SK-N-DZ (cell line): ENCODE data around the gene ZBTB9.
"Not testable (repeated sequence)": the region's sequence is repeated elsewhere in the genome, so short reads cannot be mapped to it uniquely, and the experiment has no call there.

Source experiments
- DNase-seq: peaks from one replicate; pipeline ENCODE4 v3.0.0-alpha.2; 2015; ENCODE audit warnings: low spot score
- small RNA-seq, 2 experiments: library from RNA; depleted of rRNA; stranded (forward); fragments of <200 nt; gene quantifications; one replicate each; pipeline ENCODE3, GENCODE V24; 2014

Gene ZBTB9

DNA sequence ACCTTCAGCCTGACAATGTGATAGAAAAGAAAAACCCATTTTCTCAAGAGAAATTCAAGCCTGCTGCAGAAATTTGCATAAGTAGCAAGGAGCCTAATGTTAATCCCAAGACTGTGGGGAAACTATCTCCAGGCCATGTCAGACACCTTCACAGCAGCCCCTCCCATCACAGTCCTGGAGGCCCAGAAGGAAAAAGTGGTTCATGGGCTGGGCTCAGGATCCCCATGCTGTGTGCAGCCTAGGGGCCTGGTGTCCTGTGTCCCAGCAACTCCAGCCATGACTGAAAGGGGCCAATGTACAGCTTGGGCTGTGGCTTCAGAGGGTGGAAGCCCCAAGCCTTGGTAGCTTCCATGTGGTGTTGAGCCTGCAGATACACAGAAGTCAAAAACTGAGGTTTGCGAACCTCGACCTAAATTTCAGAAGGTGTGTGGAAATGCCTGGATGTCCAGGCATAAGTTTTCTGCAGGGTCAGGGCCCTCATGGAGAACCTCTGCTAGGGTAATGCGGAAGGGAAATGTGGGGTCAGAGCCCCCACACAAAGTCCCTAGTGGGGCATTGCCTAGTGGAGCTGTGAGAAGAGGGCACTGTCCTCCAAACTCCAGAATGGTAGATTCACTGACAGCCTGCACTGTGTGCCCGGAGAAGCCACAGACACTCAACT lies 11.8 kb downstream of the ZBTB9 start:
- DNase-seq, result no peak

DNA sequence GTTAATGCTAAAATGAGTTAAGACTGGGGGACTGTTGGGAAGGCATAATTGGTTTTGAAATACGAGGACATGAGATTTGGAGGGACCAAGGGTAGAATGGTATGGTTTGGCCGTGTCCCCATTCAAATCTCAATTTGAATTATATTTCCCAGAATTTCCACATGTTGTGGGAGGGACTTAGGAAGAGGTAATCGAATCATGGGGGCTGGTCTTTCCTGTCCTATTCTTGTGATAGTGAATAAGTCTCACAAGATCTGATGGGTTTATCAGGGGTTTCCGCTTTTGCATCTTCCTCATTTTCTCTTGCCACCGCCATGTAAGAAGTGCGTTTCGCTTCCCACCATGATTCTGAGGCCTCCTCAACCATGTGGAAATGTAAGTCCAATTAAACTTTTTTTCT lies 12.7 kb downstream of the ZBTB9 start:
- no peak for DNase-seq

DNA sequence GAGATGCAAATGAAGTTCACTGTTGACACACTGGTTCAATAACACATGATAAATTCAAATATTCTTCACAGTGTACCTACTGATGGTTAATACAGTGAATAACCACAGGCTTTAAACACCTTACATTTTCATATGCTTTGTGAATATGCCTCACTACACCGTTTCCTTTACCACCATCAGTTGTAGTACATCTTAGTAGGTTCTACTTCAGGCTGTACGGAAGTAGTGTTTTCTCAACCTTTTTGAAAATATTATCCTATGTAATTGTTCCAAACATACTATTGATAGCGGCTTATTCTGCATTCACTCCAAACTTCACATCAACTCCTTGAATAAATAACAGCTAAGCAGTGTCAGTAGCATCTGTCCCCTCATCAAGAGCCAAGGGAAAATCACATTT lies 15.3 kb downstream of the ZBTB9 start:
- no peak for DNase-seq

DNA sequence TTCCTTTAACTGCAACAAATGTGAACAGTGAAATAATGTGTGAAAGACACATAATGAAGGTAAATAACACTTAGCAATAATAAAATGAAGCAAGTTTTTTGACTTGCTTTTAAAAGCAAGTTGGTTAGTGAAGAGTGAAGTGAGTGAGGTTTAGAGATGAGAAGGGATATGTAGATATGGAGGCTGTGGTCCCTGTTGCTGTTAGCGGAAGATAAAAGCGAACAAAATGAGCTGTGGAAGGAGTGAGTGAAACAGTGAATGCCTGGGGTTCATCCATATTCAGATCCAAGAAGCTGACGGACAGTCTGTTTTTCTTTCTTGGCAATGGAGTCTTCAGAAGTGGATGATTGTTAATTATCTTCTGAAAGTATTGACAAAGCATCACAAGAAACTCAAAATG lies 23.5 kb downstream of the ZBTB9 start:
- no peak for DNase-seq

DNA sequence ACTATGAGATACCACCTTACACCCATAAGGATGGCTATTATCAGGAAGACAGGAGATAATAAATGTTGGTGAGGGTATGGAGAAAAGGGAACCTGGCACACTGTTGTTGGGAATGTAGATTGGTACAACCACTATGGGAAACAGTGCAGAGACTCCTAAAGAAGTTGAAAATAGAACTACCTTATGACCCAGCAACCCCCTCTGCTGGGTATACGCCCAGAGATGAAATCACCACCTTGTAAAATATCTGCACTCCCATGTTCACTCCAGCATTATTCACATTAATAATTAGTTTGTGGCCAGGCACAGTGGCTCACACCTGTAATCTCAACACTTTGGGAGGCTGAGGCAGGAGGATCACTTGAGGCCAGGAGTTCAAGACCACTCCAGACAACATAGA lies 26.8 kb downstream of the ZBTB9 start:
- DNase-seq, result no peak

DNA sequence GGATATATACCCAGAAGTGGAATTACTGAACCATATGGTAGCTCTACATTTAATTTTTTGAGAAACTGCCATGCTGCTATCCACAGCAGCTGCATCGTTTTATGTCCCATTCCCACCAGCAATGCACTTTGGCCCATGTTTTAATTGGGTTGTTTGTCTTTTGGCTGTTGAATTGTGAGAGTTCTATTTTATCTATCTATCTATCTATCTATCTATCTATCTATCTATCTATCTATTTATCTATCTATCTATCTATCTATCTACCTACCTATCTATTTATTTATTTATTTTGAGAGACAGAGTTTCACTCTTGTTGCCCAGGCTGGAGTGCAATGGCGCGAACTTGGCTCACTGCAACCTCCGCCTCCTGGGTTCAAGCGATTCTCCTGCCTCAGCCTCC lies 28.2 kb downstream of the ZBTB9 start:
- not testable (repeated sequence) for DNase-seq

DNA sequence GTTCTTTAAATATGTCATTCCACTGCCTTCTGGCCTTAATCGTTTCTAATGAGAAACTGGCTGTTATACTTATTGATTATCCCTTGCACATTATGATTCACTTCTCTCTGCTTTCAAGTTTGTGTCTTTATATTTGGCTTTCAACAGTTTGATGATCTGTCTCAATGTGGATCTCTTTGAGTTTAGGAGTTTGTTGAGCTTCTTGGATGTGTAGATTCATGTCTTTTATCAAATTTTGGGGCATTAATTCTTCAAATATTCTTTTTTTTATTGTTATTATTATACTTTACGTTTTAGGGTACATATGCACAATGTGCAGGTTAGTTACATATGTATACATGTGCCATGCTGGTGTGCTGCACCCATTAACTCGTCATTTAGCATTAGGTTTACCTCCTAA lies 29.3 kb downstream of the ZBTB9 start:
- DNase-seq, result no peak

DNA sequence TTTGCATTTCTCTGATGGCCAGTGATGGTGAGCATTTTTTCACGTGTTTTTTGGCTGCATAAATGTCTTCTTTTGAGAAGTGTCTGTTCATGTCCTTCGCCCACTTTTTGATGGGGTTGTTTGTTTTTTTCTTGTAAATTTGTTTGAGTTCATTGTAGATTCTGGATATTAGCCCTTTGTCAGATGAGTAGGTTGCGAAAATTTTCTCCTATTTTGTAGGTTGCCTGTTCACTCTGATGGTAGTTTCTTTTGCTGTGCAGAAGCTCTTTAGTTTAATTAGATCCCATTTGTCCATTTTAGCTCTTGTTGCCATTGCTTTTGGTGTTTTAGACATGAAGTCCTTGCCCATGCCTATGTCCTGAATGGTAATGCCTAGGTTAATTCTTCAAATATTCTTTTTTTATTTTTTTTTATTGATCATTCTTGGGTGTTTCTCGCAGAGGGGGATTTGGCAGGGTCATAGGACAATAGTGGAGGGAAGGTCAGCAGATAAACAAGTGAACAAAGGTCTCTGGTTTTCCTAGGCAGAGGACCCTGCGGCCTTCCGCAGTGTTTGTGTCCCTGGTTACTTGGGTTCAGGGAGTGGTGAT lies 30.4 kb downstream of the ZBTB9 start:
- DNase-seq, result not testable (repeated sequence)

DNA sequence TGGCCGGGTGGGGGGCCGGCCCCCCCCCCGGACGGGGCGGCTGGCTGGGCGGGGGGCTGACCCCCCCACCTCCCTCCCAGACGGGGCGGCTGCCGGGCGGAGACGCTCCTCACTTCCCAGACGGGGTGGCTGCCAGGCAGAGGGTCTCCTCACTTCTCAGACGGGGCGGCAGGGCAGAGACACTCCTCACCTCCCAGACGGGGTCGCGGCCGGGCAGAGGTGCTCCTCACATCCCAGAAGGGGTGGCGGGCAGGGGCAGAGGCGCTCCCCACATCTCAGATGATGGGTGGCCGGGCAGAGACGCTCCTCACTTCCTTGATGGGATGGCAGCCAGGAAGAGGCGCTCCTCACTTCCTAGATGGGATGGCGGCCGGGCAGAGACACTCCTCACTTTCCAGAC lies 31.3 kb downstream of the ZBTB9 start:
- not testable (repeated sequence) for DNase-seq

DNA sequence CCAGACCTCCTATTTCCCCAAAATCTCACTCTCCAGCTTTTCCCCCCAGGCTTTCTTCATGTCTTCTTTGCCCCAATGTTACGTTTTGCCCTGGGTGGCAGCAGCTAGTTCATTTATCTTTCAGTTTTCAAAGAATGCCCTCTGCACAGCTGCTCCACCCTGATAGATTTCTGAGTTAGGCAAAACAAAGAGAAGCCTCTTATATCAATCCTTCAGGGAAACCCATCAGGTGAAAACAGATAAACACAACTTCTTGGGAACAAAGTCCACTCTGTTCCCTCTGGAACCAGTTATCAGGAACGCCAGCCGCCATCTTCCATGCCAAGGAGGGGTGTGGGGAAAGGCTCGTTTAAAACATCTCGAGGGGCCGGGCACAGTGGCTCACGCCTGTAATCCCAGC lies 34.0 kb downstream of the ZBTB9 start:
- DNase-seq, result no peak

DNA sequence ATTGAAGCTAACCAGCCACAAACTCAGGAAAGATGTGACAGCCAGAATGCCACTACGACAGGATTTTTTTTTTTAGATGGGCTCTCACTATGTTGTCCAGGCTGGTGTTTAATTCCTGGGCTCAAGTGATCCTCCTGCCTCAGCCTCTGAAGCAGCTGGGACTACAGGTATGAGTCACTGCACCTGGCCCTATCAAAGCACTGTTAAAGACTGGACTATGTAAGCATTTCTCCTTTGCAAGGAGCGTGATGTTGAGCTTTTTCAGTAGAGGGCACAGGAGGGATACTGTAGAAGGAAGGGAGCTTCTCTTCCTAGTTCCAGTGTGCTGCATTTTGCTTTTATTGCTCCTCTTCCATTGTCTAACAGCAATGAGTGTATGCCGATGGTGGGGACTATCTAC lies 35.8 kb downstream of the ZBTB9 start:
- no peak for DNase-seq

DNA sequence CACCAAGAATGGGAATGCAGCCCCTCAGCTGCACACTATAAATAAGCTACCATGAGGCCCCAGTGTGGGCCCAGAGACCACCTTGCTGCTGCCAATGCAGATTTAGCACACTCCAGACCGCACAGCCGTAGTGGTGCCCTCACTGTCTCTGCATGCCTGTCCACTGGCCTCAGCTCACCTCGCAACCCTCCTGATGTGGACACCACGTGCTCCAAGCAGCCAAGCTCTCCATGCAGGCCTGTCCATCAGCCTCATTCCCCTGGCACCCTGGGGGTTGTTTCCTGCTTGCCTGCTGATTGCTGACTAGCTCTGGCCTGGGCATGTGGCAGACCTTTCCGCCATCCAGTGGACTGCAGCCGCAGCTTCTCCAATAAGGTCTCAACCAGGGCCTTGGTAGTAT lies 36.2 kb downstream of the ZBTB9 start:
- DNase-seq, result no peak

DNA sequence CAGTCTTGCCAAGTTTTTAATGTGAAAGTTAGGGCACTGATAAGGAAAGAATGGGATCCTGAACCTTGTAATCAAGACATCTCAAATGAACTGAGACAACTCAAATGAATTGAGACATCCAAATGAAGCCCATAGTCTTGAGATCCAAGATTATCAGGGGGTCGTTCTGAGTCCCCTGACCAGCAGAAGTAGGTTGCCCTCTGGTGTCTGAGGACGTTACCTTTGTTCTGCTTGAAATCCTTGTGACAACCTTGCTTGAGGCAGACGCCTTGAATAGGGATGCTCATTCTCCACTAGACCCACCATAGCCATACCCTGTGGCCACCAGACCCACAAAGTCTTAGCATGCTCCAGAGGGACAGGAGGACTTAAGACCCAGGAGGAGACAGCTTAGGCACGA lies 37.7 kb downstream of the ZBTB9 start:
- DNase-seq, result peak; percentile 34

DNA sequence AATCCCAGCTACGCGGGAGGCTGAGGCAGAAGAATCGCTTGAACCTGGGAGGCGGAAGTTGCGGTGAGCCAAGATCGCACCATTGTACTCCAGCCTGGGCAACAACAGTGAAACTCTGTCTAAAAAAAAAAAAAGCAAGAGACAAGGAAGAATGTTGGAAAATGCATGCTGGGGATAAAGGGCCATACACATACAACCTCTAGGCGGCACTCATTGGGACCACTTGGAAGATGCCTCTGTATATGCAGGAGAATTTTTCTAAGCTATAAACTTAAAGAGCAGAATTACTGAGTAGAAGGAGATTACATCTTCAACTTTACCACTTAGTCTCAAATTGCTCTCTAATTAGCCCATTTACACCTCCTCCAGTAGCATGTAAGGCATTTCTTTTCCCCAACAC lies 42.8 kb downstream of the ZBTB9 start:
- no peak for DNase-seq

DNA sequence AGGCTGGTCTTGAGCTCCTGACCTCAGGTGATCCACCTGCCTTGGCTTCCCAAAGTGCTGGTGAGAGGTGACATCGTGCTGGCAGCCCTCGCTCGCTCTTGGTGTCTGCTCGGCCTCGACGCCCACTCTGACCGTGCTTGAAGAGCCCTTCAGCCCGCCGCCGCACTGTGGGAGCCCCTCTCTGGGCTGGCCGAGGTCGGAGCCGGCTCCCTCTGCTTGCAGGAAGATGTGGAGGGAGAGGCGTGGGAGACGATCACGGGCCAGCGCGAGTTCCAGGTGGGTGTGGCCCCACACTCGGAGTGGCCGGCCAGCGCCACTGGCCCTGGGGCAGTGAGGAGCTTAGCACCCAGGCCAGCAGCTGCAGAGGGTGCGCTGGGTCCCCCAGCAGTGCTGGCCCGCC lies 48.1 kb downstream of the ZBTB9 start:
- no peak for DNase-seq

DNA sequence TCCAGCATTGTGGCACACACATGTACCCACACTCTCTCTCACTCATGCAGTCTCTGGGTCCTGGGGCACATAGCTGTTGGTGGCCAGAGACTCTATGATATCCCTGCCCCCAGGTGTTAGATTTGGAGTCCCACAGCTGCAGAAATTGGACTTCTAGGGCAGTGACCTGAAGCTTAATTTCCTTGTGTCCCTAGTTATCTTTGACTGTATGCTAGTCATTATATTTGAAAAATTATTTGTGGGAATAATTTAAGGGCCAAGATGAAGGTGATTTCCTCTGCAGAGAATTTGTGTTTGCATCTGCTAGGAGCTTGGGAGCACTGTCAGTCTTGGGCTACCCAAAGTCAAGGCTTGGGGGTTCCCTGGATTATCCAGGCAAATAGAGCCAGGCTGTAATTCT lies 50.1 kb downstream of the ZBTB9 start:
- DNase-seq, result no peak

DNA sequence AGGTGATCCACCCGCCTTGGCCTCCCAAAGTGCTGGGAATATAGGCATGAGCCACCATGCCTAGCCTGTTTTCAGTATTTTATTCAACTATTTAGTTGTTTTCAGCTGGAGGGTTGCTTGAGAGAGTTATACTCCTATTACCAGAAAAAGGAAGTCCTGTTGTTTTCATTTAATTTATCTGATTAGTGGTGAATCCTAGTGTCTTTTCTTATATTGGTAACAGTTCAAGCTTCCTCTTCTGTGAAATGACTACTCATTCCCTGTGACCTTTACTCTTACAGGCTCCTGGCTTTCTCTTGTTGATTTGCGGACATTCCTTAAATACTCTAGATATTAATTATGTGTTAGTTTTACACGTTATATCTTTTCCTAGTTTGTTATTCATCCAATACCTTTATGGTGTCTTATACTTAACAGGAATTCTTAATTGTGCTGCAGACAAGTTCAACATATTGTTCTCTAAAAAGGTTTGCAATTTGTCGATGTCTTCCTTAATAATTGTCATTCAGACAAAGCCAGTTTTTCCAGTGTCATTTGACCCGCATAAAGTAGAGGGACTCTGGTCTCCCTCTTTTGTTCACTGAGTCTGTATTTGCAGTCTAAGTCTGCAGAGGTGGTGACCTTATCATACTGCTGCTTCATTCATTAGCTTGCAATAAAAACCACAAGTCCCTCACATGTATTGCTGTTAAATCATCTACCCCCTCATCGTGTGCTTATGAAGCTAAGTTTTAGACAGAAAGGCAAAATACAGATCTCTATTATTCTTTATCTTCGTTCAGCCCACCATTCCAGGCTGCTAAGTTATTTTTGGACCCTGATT lies 51.4 kb downstream of the ZBTB9 start:
- no peak for DNase-seq

Small RNAs within 50 kb of the gene (small RNA-seq; reads per million reads assigned to genes)
- 0 reads per million in 2 experiments for gene ZBTB9
